HG02973 (cell line): ENCODE results near the gene PRM2.
A peak's percentile ranks its signal among the peaks of the same experiment; 100 is the strongest.

Experiments
- ATAC-seq: cut with Tn5 transposase; IDR thresholded peaks from one replicate; pipeline ENCODE4 v1.9.1; 2021; ENCODE audit warnings: moderate library complexity; ENCODE audit not compliant: unreplicated experiment

PRM2 gene

GRCh38 chr16:11232852-11233726 lies 43.2 kb downstream of the PRM2 start:
- ATAC-seq: peak; percentile 39

- no peak for ATAC-seq
These were observed 43.9 kb downstream of the PRM2 start for GRCh38 chr16:11232302-11232851.

- no peak for ATAC-seq
These were observed 44.8 kb downstream of the PRM2 start for GRCh38 chr16:11231367-11231970.

- no peak for ATAC-seq
These were observed 46.4 kb downstream of the PRM2 start for GRCh38 chr16:11229906-11230305.

- ATAC-seq: no peak
These were observed 46.8 kb downstream of the PRM2 start for GRCh38 chr16:11229432-11229831.

GRCh38 chr16:11225677-11226549 lies 50.4 kb downstream of the PRM2 start:
- ATAC-seq: no peak
